Measurements from ENCODE around the gene FHIP1A.

The FHIP1A gene

DNA sequence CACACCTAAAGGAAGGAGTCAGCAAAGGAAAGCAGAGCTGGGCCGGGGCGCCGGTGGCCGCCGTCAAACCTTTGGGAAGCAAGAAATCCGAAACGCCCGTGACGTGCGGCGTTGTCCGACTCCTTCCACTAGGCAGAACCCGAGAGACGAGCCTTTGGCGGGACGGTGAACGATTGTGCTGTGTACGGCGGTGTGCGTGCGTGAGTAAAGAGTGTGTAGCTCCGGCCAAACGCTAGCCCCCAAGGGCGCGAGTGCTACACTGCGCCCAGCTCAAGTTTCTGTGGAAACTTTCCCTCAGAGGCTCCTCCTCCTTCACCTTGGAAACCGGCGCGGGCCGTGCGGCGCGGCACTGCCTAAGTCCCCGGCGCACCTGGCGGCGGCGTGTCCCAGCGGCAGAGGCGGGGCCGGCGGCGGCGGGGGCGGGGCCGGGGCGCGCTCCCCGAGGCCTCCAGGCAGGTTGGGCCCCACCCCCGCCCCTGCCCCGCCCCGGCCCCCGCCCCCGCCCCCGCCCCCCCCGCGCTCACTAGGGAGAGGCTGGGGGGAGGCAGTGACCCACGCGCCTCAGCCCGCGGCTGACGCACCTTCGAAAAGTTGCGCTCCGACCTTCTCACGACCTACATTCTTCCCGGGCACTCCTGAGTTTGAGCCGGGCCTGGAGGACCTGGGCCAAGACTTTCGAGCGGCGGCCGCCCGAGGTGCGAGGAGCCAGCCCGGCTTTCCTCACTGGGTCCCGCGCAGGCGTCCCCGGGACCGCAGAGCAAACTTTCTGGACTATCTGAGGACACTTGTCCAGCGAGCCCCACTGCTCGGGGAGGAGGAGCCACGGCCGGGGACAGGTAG, at the start of gene FHIP1A:
TSS of gene FHIP1A (plus strand) at position 547 of the 840 bp plus-strand sequence. CDS start 157,084 bp downstream, outside the sequence.
- DNase-seq (ENCODE audit: extremely low read depth, low read depth) = peak; percentile 52
- H3K4me3 ChIP-seq (replicated peaks; ENCODE audit: low read depth, low read length) = peak within 1 kb of the TSS; percentile 53
- TF ChIP-seq CTCF (IDR thresholded peaks at IDR 0.05; ENCODE audit: low read depth, low read length, missing control alignments) = no peak

DNA sequence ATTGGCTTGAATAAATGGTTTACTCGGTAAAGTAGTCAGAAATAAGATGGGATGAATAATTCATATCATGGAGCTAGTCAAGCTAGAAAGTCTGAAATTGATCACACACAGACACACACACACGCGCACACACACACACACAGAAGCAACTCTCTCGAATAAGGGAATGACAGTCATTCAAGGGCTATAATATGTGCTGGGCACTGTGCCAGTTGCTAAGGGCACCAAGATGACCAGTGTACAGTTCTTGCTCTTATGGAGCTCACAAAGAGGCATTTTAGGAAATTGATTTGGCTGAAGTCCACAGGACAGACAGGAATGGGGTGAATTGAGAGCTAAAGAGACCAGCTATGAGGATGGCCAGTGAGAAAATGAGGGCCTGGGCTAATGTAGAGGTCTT, 49.4 kb upstream of the FHIP1A start:
- no peak for TF ChIP-seq CTCF (IDR thresholded peaks at IDR 0.05; ENCODE audit: low read depth, low read length, missing control alignments)
- no peak overlapping the region for H3K4me3 ChIP-seq (replicated peaks; ENCODE audit: low read depth, low read length)
- no peak for DNase-seq (ENCODE audit: extremely low read depth, low read depth)

- DNase-seq (ENCODE audit: extremely low read depth, low read depth) = no peak
- no peak for TF ChIP-seq CTCF (IDR thresholded peaks at IDR 0.05; ENCODE audit: low read depth, low read length, missing control alignments)
- no peak overlapping the region for H3K4me3 ChIP-seq (replicated peaks; ENCODE audit: low read depth, low read length)
Measured at GRCh38 chr4:151361126-151361525, 47.9 kb upstream of the FHIP1A start.

- TF ChIP-seq CTCF (IDR thresholded peaks at IDR 0.05; ENCODE audit: low read depth, low read length, missing control alignments) = no peak
- no peak for DNase-seq (ENCODE audit: extremely low read depth, low read depth)
- H3K4me3 ChIP-seq (replicated peaks; ENCODE audit: low read depth, low read length) = no peak overlapping the region
Measured at GRCh38 chr4:151361966-151362365, 47.0 kb upstream of the FHIP1A start.

GRCh38 chr4:151362404-151363164, 46.4 kb upstream of the FHIP1A start:
- H3K4me3 ChIP-seq (replicated peaks; ENCODE audit: low read depth, low read length) = no peak overlapping the region
- peak; percentile 98 for TF ChIP-seq CTCF (IDR thresholded peaks at IDR 0.05; ENCODE audit: low read depth, low read length, missing control alignments)
- DNase-seq (ENCODE audit: extremely low read depth, low read depth) = peak; percentile 57

DNA sequence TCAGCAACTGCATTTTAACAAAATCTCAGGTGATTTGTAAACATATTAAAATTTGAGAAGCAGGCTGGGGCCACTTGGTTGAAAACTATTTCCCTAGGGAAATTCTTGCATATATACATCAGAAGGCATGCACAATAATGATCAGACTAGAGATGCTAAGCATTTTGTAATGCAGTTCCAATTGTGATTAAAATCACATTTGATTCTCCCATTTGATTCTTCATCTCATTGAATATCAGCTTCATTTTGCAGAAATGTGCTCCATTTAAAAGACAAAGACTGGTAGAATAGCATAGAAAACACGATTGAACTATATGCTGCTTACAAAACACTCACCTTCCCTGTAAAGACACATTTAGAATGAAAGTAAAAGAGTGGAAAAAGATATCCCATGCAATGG, 32.4 kb upstream of the FHIP1A start:
- no peak for TF ChIP-seq CTCF (IDR thresholded peaks at IDR 0.05; ENCODE audit: low read depth, low read length, missing control alignments)
- no peak for DNase-seq (ENCODE audit: extremely low read depth, low read depth)
- no peak overlapping the region for H3K4me3 ChIP-seq (replicated peaks; ENCODE audit: low read depth, low read length)

Measured in HFF-Myc (cell line).